Keratinocyte (primary cell): ENCODE measurements around the gene PARP14. TPM values are rescaled to one million over a fixed set of nuclear protein-coding genes. Genes with fewer than 3 reads are reported as not detected.
"Not testable (repeated sequence)": the region's sequence is repeated elsewhere in the genome, so short reads cannot be mapped to it uniquely, and the experiment has no call there.

Source experiments
- DNase-seq: peaks from one replicate; pipeline ENCODE4 v3.0.0-alpha.2; 2011; ENCODE audit warnings: low read depth, missing footprints, low spot score
- FAIRE-seq: peaks from 2 replicates; lab custom pipeline; 2011; peaks lifted over from hg19 to GRCh38; lab: Jason Lieb, UNC
- H2AFZ ChIP-seq: 2 replicates; pipeline ENCODE4 v1.6.0; 2012; ENCODE audit warnings: low read length, control low read depth, inconsistent platforms; ENCODE audit not compliant: control insufficient read depth
- H3K27ac ChIP-seq: 2 replicates; pipeline ENCODE4 v1.5.1; 2011; ENCODE audit warnings: low read length; ENCODE audit not compliant: control insufficient read depth, insufficient read depth
- H3K27me3 ChIP-seq: 3 replicates; pipeline ENCODE4 v1.6.0; 2011; ENCODE audit warnings: low read length; ENCODE audit not compliant: control insufficient read depth, insufficient read depth; ENCODE audit errors: extremely low read depth
- H3K36me3 ChIP-seq, 2 experiments: 2 replicates in 1 of 2; 3 replicates in 1 of 2; pipeline ENCODE4 v1.5.1; 2011; ENCODE audit warnings: low read length in 2 of 2, mild to moderate bottlenecking in 1 of 2; ENCODE audit not compliant: control insufficient read depth in 2 of 2, insufficient read depth in 2 of 2; ENCODE audit errors: extremely low read depth in 1 of 2
- H3K4me1 ChIP-seq: 3 replicates; pipeline ENCODE4 v1.5.1; 2011; ENCODE audit warnings: low read length; ENCODE audit not compliant: control insufficient read depth, insufficient read depth; ENCODE audit errors: extremely low read depth
- H3K4me2 ChIP-seq: 3 replicates; pipeline ENCODE4 v1.6.0; 2011; ENCODE audit warnings: low read depth, low read length; ENCODE audit not compliant: control insufficient read depth, insufficient read depth; ENCODE audit errors: extremely low read depth
- H3K4me3 ChIP-seq, 3 experiments: fragments of 200-600 bp in 1 of 3; sonication (generic) in 1 of 3; 2 replicates in 2 of 3; 3 replicates in 1 of 3; pipeline ENCODE4 v1.5.1; 2011 to 2016; ENCODE audit warnings: low read length in 3 of 3, mild to moderate bottlenecking in 3 of 3, control low read depth in 2 of 3, inconsistent platforms in 1 of 3, low read depth in 1 of 3, mixed read lengths in 1 of 3, mixed run types in 1 of 3, moderate library complexity in 1 of 3; ENCODE audit not compliant: control insufficient read depth in 2 of 3, insufficient read depth in 2 of 3; ENCODE audit errors: extremely low read depth in 1 of 3
- H3K79me2 ChIP-seq: 2 replicates; pipeline ENCODE4 v1.6.0; 2012; ENCODE audit warnings: low read length; ENCODE audit not compliant: control insufficient read depth, insufficient read depth
- H3K9ac ChIP-seq: 3 replicates; pipeline ENCODE4 v1.6.0; 2011; ENCODE audit warnings: low read length; ENCODE audit not compliant: control insufficient read depth, insufficient read depth; ENCODE audit errors: extremely low read depth
- H3K9me1 ChIP-seq: 3 replicates; pipeline ENCODE4 v1.6.0; 2011; ENCODE audit warnings: low read length; ENCODE audit not compliant: control insufficient read depth, insufficient read depth; ENCODE audit errors: extremely low read depth
- H3K9me3 ChIP-seq: 2 replicates; pipeline ENCODE4 v1.5.1; 2012; ENCODE audit warnings: low read depth, low read length; ENCODE audit not compliant: control insufficient read depth
- H4K20me1 ChIP-seq: 3 replicates; pipeline ENCODE4 v1.6.0; 2011; ENCODE audit warnings: low read length; ENCODE audit not compliant: control insufficient read depth, insufficient read depth; ENCODE audit errors: extremely low read depth
- CTCF ChIP-seq, 3 experiments: IDR thresholded peaks in 1 of 3; conservative IDR thresholded peaks in 1 of 3; optimal IDR thresholded peaks in 1 of 3; 2 replicates in 2 of 3; 3 replicates in 1 of 3; pipeline versions ENCODE3 to v1.5.1; 2011; ENCODE audit warnings: low read length in 3 of 3, mild to moderate bottlenecking in 3 of 3, moderate library complexity in 2 of 3, control low read depth in 1 of 3, inconsistent platforms in 1 of 3; ENCODE audit not compliant: insufficient read depth in 2 of 3; ENCODE audit errors: extremely low read depth in 1 of 3
- EZH2 ChIP-seq: IDR thresholded peaks from one replicate; pipeline ENCODE4 v1.6.1; 2012; ENCODE audit warnings: inconsistent platforms, mild to moderate bottlenecking, low read length, moderate library complexity
- dilution Hi-C: fragments of 300-500 bp; cut with MboI; formaldehyde crosslinking; loops from one replicate; pipeline ENCODE4 v1.7.0; 2020; ENCODE audit warnings: low sequenced_read_pairs; ENCODE audit not compliant: extremely low pct_ligation_motif_present
- polyA plus RNA-seq, 5 experiments: library from polyadenylated mRNA; depleted of rRNA in 3 of 5; stranded (reverse) in 3 of 5; stranded (forward) in 1 of 5; unstranded in 1 of 5; fragments of >200 nt; gene quantifications; 1 replicate in 1 of 5; 2 replicates in 3 of 5; 3 replicates in 1 of 5; pipeline versions ENCODE4 v1.2.1 to v1.2.3, GENCODE V29; 2011 to 2012; ENCODE audit warnings: missing spikeins in 2 of 5, low read depth in 1 of 5, low replicate concordance in 1 of 5

PARP14 gene
- polyA plus RNA-seq, 1 donor (not counting 4 experiments of a cell fraction or from before 2014, with no cell fraction given) = 25.7 TPM

DNA sequence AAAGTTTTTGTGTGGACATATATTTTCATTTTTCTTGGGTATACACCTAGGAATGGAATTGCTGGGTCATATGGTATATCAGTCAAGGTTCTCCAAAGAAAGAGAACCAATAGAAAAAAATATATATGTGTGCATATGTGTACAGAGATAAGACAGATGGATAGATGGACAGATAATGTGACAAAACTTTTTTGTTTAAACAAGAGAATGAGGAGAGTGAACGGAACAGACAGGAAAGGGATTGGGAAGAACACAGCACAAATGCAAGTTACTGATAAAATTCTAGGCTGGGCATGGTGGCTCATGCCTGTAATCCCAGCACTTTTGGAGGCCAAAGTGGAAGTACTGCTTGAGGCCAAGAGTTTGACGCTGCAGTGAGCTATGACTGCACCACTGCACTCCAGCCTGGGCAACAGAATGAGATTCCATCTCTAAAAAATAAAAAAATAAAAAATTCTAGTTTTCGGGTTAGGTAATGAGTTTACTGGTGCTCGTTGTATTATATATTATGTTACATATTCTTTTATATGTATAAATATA, 63.0 kb downstream of the PARP14 start:
- TF ChIP-seq EZH2 (no peak), CTCF (optimal IDR thresholded peaks at IDR 0.05 in 1 of 3, IDR thresholded peaks at IDR 0.05 in 1 of 3, conservative IDR thresholded peaks at IDR 0.05 in 1 of 3; ENCODE audit: extremely low read depth in 1 of 3, insufficient read depth in 2 of 3, low read length in 3 of 3) (no peak)
- Histone ChIP-seq H3K9me1 (no peaks in the 10 kb centered on the region), H3K79me2 (no peaks in the 10 kb centered on the region), H3K27ac (no peak overlapping the region), H3K36me3 (peaks cover 2 to 5% of the 10 kb centered on the region in 2 experiments), H4K20me1 (no peaks in the 10 kb centered on the region), H3K9ac (no peak overlapping the region), H3K27me3 (no peaks in the 10 kb centered on the region), H3K4me3 (no peak overlapping the region), H3K4me2 (no peak overlapping the region), H2AFZ (no peak overlapping the region), H3K9me3 (no peaks in the 10 kb centered on the region), H3K4me1 (peaks cover 4% of the 10 kb centered on the region)
- dilution Hi-C loops = no loop called here
- FAIRE-seq (no peak), DNase-seq (no peak)

DNA sequence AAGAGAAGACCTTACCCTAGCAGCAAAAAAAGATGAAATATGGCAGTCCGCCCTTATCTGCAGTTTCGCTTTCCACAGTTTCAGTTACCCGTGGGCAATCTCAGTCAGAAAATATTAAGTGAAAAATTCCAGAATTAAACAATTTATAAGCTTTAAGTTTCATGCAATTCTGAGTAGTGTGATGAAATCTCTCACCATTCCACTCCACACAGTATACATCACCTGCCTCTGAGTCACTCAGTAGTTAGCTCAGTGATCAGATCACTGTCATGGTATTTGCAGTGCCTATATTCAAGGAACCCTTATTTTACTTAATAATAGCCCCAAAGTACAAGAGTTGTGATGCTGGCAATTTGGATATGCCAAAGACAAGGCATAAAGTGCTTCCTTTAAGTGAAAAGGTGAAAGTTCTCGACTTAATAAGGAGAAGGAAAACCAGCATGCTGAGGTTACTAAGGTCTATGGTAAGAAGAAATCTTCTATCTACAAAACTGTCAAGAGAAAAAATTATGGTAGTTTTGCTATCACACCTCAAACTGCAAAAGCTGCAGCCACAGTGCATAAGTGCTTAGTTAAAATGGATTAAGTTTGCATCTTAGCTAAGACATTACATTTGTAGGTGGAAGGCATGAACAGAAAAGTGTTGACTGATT, 64.9 kb downstream of the PARP14 start:
- FAIRE-seq (peak; percentile 26), DNase-seq (no peak)
- no peaks in the 10 kb centered on the region for H3K79me2 ChIP-seq
- no peaks in the 10 kb centered on the region for H3K9me1 ChIP-seq
- H2AFZ ChIP-seq = no peak overlapping the region
- no peaks in the 10 kb centered on the region for H4K20me1 ChIP-seq
- no peaks in the 10 kb centered on the region for H3K27me3 ChIP-seq
- H3K9me3 ChIP-seq = no peaks in the 10 kb centered on the region
- no peak overlapping the region for H3K4me3 ChIP-seq
- TF ChIP-seq EZH2 = no peak
- TF ChIP-seq CTCF (optimal IDR thresholded peaks at IDR 0.05 in 1 of 3, IDR thresholded peaks at IDR 0.05 in 1 of 3, conservative IDR thresholded peaks at IDR 0.05 in 1 of 3; ENCODE audit: extremely low read depth in 1 of 3, insufficient read depth in 2 of 3, low read length in 3 of 3) = no peak
- H3K9ac ChIP-seq = no peak overlapping the region
- peaks cover 2 to 3% of the 10 kb centered on the region in 2 experiments for H3K36me3 ChIP-seq
- H3K27ac ChIP-seq = peak overlapping the region; percentile 68
- H3K4me1 ChIP-seq = peaks cover 4% of the 10 kb centered on the region
- dilution Hi-C loops = no loop called here
- H3K4me2 ChIP-seq = peak overlapping the region; percentile 34

DNA sequence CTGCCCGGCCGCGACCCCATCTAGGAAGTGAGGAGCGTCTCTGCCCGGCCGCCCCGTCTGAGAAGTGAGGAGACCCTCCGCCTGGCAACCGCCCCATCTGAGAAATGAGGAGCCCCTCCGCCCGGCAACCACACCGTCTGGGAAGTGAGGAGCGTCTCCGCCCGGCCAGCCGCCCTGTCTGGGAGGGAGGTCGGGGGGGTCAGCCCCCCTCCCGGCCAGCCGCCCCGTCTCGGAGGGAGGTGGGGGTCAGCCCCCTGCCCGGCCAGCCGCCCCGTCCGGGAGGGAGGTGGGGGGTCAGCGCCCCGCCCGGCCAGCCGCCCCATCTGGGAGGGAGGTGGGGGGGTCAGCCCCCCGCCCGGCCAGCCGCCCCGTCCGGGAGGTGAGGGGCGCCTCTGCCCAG, 66.7 kb downstream of the PARP14 start:
- H3K9me1 ChIP-seq, H3K9ac ChIP-seq, H3K4me1 ChIP-seq, H3K4me2 ChIP-seq, DNase-seq, H3K36me3 ChIP-seq, H4K20me1 ChIP-seq, H3K9me3 ChIP-seq, H3K27ac ChIP-seq, dilution Hi-C loops, H2AFZ ChIP-seq, H3K4me3 ChIP-seq, FAIRE-seq, H3K27me3 ChIP-seq, H3K79me2 ChIP-seq: not testable (repeated sequence)
